SU-DHL-6 (cell line): Measurements from ENCODE around the gene RNASEL.

ENCODE experiments used
- H2AFZ ChIP-seq: fragments of 200-600 bp; sonication (generic); 2 replicates; pipeline ENCODE4 v1.6.1; 2014; ENCODE audit warnings: low read depth, mild to moderate bottlenecking, moderate library complexity, mixed read lengths, antibody characterized with exemption, low read length; ENCODE audit not compliant: severe bottlenecking
- H3F3A ChIP-seq: fragments of 200-600 bp; shearing (Covaris generic); 2 replicates; pipeline ENCODE4 v1.6.0; 2016; ENCODE audit warnings: antibody characterized with exemption, mild to moderate bottlenecking; ENCODE audit not compliant: insufficient read depth
- H3K27ac ChIP-seq: fragments of 200-600 bp; sonication (generic); 2 replicates; pipeline ENCODE4 v1.5.1; 2016; ENCODE audit warnings: low read depth, mild to moderate bottlenecking, low read length, moderate library complexity, mixed read lengths
- H3K27me3 ChIP-seq: fragments of 200-600 bp; sonication (generic), shearing (Covaris generic); 2 replicates; pipeline ENCODE4 v1.6.0; 2014; ENCODE audit warnings: mild to moderate bottlenecking, low read length
- H3K36me3 ChIP-seq: fragments of 200-600 bp; sonication (generic); 2 replicates; pipeline ENCODE4 v1.6.1; 2014; ENCODE audit warnings: mild to moderate bottlenecking, low read length, mixed read lengths
- H3K4me2 ChIP-seq: fragments of 300-600, 200-600 bp; shearing (Covaris generic), sonication (generic); 2 replicates; pipeline ENCODE4 v1.6.0; 2014; ENCODE audit warnings: low read length, low read depth, mild to moderate bottlenecking; ENCODE audit not compliant: poor library complexity, severe bottlenecking
- H3K4me3 ChIP-seq: fragments of 200-600 bp; sonication (generic); 2 replicates; pipeline ENCODE4 v1.5.1; 2014; ENCODE audit warnings: antibody characterized with exemption, low read length, mild to moderate bottlenecking, mixed read lengths; ENCODE audit not compliant: insufficient read depth, poor library complexity, severe bottlenecking
- H3K79me2 ChIP-seq: fragments of 200-600 bp; sonication (generic); 2 replicates; pipeline ENCODE4 v1.6.1; 2014; ENCODE audit warnings: mild to moderate bottlenecking, low read length, moderate library complexity; ENCODE audit not compliant: insufficient read depth
- H3K9ac ChIP-seq: fragments of 200-600 bp; sonication (generic); 2 replicates; pipeline ENCODE4 v1.7.0; 2014; ENCODE audit warnings: mild to moderate bottlenecking, low read length
- H3K9me2 ChIP-seq: fragments of 200-600 bp; sonication (generic); replicated peaks from 2 replicates; pipeline ENCODE4 v1.6.1; 2014; ENCODE audit warnings: low read length; ENCODE audit not compliant: insufficient read depth
- H3K9me3 ChIP-seq: fragments of 200-600 bp; sonication (generic); 2 replicates; pipeline ENCODE4 v1.6.1; 2014; ENCODE audit warnings: low read length, mixed read lengths; ENCODE audit not compliant: insufficient read depth
- H4K20me1 ChIP-seq: fragments of 200-600 bp; sonication (generic); 2 replicates; pipeline ENCODE4 v1.6.1; 2014; ENCODE audit warnings: low read depth, mild to moderate bottlenecking, antibody characterized with exemption, low read length, moderate library complexity, mixed read lengths
- CTCF ChIP-seq: fragments of 200-600 bp; sonication (generic); IDR thresholded peaks from one replicate; pipeline ENCODE4 v1.5.1; 2017; ENCODE audit warnings: antibody characterized with exemption, mild to moderate bottlenecking, low read length, moderate library complexity; ENCODE audit not compliant: insufficient read depth, poor library complexity, severe bottlenecking
- EZH2phosphoT487 ChIP-seq: fragments of 200-600 bp; sonication (generic), shearing (Covaris generic); conservative IDR thresholded peaks from 2 replicates; pipeline ENCODE4 v1.6.1; 2018; ENCODE audit warnings: mild to moderate bottlenecking, antibody characterized with exemption, low read length, moderate library complexity, mixed read lengths

The RNASEL gene

DNA sequence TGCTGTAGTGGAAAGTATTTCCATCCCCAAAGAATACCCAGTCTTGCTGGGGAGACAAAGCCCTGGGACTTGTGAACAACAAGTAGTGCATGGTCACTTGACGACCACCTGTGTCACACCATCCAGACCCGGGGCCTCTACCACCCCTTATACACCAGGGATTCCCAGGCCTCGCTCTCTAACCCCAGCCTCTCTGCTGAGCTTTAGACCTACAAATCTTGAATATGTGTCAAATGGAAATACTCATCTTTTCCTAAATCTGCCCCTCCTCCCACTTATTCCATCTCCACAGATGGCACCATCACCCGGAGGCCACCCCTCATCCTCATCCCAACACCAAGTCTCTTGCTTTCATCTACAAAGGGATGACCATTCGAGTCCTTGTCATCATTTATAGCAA is 875 bp upstream of the RNASEL start:
- no peaks in the 10 kb centered on the region for H3K79me2 ChIP-seq
- H3K36me3 ChIP-seq, result no peaks in the 10 kb centered on the region
- no peak overlapping the region for H3K4me3 ChIP-seq
- no peak overlapping the region for H3K9ac ChIP-seq
- no peaks in the 10 kb centered on the region for H3K9me2 ChIP-seq
- H3K9me3 ChIP-seq, result no peaks in the 10 kb centered on the region
- no peaks in the 10 kb centered on the region for H4K20me1 ChIP-seq
- no peak for TF ChIP-seq CTCF
- no peak for TF ChIP-seq EZH2phosphoT487
- no peak overlapping the region for H3K4me2 ChIP-seq
- H3K27ac ChIP-seq, result no peak overlapping the region
- H2AFZ ChIP-seq, result no peak overlapping the region
- H3K27me3 ChIP-seq, result no peaks in the 10 kb centered on the region
- H3F3A ChIP-seq, result no peaks in the 10 kb centered on the region

GRCh38 chr1:182589520-182589919 is 464 bp upstream of the RNASEL start:
- peak overlapping the region; percentile 75 for H3K4me3 ChIP-seq
- no peaks in the 10 kb centered on the region for H3K9me2 ChIP-seq
- H3K27ac ChIP-seq, result no peak overlapping the region
- H3K27me3 ChIP-seq, result no peaks in the 10 kb centered on the region
- no peaks in the 10 kb centered on the region for H4K20me1 ChIP-seq
- TF ChIP-seq CTCF, result no peak
- no peak for TF ChIP-seq EZH2phosphoT487
- no peaks in the 10 kb centered on the region for H3K36me3 ChIP-seq
- H3K4me2 ChIP-seq, result peak overlapping the region; percentile 68
- peak overlapping the region; percentile 94 for H2AFZ ChIP-seq
- no peaks in the 10 kb centered on the region for H3F3A ChIP-seq
- no peaks in the 10 kb centered on the region for H3K79me2 ChIP-seq
- H3K9me3 ChIP-seq, result no peaks in the 10 kb centered on the region
- peak overlapping the region; percentile 71 for H3K9ac ChIP-seq

- Histone ChIP-seq H3K4me2 (peak overlapping the region; percentile 68), H2AFZ (peak overlapping the region; percentile 94), H3K9ac (peak overlapping the region; percentile 71), H3K79me2 (no peaks in the 10 kb centered on the region), H3K9me2 (no peaks in the 10 kb centered on the region), H3K36me3 (no peaks in the 10 kb centered on the region), H3K9me3 (no peaks in the 10 kb centered on the region), H3F3A (no peaks in the 10 kb centered on the region), H3K27ac (0 out of 2 replicates have a peak overlapping the region, but pooled peaks have one; percentile 47), H4K20me1 (no peaks in the 10 kb centered on the region), H3K27me3 (no peaks in the 10 kb centered on the region), H3K4me3 (peak overlapping the region; percentile 75)
- no peak for TF ChIP-seq EZH2phosphoT487
- no peak for TF ChIP-seq CTCF
Observed at GRCh38 chr1:182587666-182588499, 1.2 kb downstream of the RNASEL start.
